Body of pancreas (tissue), 4 donors: ENCODE results near the gene CKS1B. TPM values are rescaled to one million over a fixed set of nuclear protein-coding genes. Genes with fewer than 3 reads are reported as not detected.

ENCODE experiments used
- ATAC-seq: fragments of 150-250 bp; one replicate; pipeline ENCODE4 v1.9.1; 2016
- DNase-seq, 4 donors: peaks; one replicate each; pipeline ENCODE4 v3.0.0-alpha.2; 2019
- H3K27ac ChIP-seq, 4 donors: fragments of 200-600 bp; sonication (generic); 1 replicate in 3 of 4; 2 replicates in 1 of 4; pipeline versions ENCODE4 v1.5.1 to v1.6.1; 2016 to 2019; ENCODE audit warnings: mild to moderate bottlenecking in 1 of 4, mixed read lengths in 1 of 4, moderate library complexity in 1 of 4
- H3K27me3 ChIP-seq, 2 donors: fragments of 200-600 bp; sonication (generic); one replicate each; pipeline ENCODE4 v1.6.0; 2016; ENCODE audit warnings: mild to moderate bottlenecking in 1 of 2
- H3K36me3 ChIP-seq, 2 donors: fragments of 200-600 bp; sonication (generic); replicated peaks in 1 of 2; 2 replicates each; pipeline ENCODE4 v1.5.1; 2016; ENCODE audit warnings: low read depth in 2 of 2; ENCODE audit not compliant: insufficient read depth in 1 of 2
- H3K4me1 ChIP-seq: fragments of 200-600 bp; sonication (generic); one replicate; pipeline ENCODE4 v1.6.0; 2016
- H3K4me3 ChIP-seq, 2 donors: fragments of 200-600 bp; sonication (generic); 1 replicate in 1 of 2; 2 replicates in 1 of 2; pipeline ENCODE4 v1.5.1; 2016 to 2019
- H3K9me3 ChIP-seq, 3 donors: fragments of 200-600 bp; sonication (generic); 1 replicate in 2 of 3; 2 replicates in 1 of 3; pipeline ENCODE4 v1.5.1; 2016
- CTCF ChIP-seq, 7 experiments: fragments of 450-650 bp in 4 of 7; fragments of 200-600 bp in 3 of 7; sonication (generic) in 3 of 7; IDR thresholded peaks; one replicate each; pipeline ENCODE4 v1.5.1; 2016 to 2019; ENCODE audit warnings: antibody characterized with exemption in 7 of 7
- POLR2A ChIP-seq, 3 donors: fragments of 450-650 bp; IDR thresholded peaks; one replicate each; pipeline ENCODE4 v1.6.1; 2016; ENCODE audit warnings: antibody characterized with exemption in 3 of 3, mild to moderate bottlenecking in 2 of 3
- WGBS, 2 donors: methylation state at CpG; one replicate each; pipeline ENCODE4 v1.1.5; 2017; 5-methylcytosine and 5-hydroxymethylcytosine counted together
- intact Hi-C: fragments of 100-400 bp; cut with DNase I; formaldehyde crosslinking; loops from one replicate; pipeline ENCODE4 v1.15.1; 2023
- total RNA-seq, 2 donors: library from RNA; depleted of rRNA; stranded (reverse); fragments of >200 nt; gene quantifications; one replicate each; pipeline ENCODE4 v1.1.0, GENCODE V29; 2016

Gene CKS1B
- 10 to 100 TPM; 15.6 to 29.0 TPM for total RNA-seq

GRCh38 chr1:154974102-154974807 is at the start of gene CKS1B:
CKS1B (plus strand) TSS chr1:154974681; CDS start chr1:154974746, 65 bp downstream.
- H3K9me3 ChIP-seq = no peaks in the 10 kb centered on the region
- H3K4me1 ChIP-seq = peaks cover 50% of the 10 kb centered on the region
- H3K4me3 ChIP-seq = peak within 1 kb of the TSS; percentile 23 to 67
- DNase-seq = peak; percentile 96 to 99 (median 96)
- peak within 1 kb of the TSS; percentile 96 to 99 (median 98) for H3K27ac ChIP-seq
- intact Hi-C loops = no loop called here
- peak; percentile 84 for ATAC-seq
- TF ChIP-seq CTCF (IDR thresholded peaks at IDR 0.05) (no peak), POLR2A (IDR thresholded peaks at IDR 0.05) (peak; percentile 65 to 90 (median 87))
- 0 to 1% methylated on average over 39 to 47 of the region's 47 CpGs for WGBS, 2 donors
- no peaks in the 10 kb centered on the region for H3K27me3 ChIP-seq
- no peaks in the 10 kb centered on the region for H3K36me3 ChIP-seq

DNA sequence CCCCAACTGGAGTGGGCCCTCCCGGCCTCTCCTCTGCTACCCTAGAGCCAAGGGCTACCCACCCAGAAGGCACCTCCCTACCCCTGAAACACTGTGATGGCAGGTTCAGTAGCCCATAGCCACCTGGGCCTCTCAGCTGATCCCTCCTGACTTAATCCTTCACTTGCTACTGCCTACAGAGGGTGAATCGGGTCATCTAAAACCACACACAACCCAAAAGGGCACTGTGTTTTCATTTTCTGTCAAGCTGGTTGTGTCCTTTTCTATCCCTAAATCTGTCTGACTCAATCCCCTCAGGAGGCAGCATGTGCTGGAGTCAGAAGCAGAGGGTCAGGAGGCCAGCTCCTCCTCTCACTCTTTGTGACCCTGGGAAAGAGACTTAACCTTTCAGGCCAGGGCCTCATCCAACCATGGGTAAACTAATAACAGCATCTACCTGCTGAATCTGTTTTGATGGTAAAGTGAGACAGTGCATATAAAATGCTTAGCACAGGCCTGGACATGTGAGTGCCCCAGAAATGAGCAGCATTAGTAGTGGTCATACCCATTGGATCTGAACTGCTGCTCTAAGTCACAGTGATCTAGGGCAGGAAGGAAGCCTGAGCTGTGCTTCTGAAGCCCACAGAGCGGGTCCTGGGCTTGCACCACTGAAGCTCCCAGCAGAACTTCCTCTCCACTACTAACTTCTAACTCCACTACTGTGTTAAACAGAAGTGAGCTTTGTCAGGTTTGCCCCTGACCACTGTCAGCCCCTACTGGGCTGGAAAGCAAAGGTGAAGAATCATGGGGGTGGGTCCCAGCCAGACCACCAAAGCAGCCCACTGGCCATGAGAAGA is 48.9 kb upstream of the CKS1B start:
- no peak overlapping the region for H3K4me3 ChIP-seq
- no peak for ATAC-seq
- intact Hi-C loops = no loop called here
- WGBS, 2 donors = 85 to 90% methylated on average over 3 of the region's 3 CpGs
- no peak for DNase-seq
- peaks cover 0 to 9% of the 10 kb centered on the region in 2 donors for H3K36me3 ChIP-seq
- TF ChIP-seq CTCF (IDR thresholded peaks at IDR 0.05) = no peak
- no peak for TF ChIP-seq POLR2A (IDR thresholded peaks at IDR 0.05)
- H3K4me1 ChIP-seq = no peaks in the 10 kb centered on the region
- H3K27me3 ChIP-seq = no peaks in the 10 kb centered on the region
- no peaks in the 10 kb centered on the region for H3K9me3 ChIP-seq
- H3K27ac ChIP-seq = no peak overlapping the region

DNA sequence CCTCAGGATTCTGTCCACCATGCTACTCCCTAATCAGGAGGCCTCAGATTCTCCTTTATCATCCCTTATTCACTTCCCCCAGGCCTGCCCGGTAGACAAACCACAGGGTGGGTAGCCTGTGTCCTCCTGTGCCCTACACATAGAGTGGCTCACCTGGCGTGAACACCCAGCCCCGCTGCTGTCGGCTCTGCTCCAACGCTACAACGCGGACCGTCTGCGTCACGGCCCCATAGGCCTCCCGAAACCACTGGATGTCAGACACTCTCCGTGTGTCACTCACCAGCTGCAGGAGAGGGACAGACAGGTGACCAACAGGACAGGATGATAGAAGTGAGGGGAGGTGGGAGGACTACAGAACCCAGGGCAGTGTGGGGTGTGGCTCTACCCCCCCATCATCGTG is 48.3 kb upstream of the CKS1B start:
- TF ChIP-seq POLR2A (IDR thresholded peaks at IDR 0.05) (no peak), CTCF (IDR thresholded peaks at IDR 0.05) (no peak)
- H3K9me3 ChIP-seq = no peaks in the 10 kb centered on the region
- 83 to 95% methylated on average over 3 to 13 of the region's 13 CpGs for WGBS, 2 donors
- H3K4me1 ChIP-seq = no peaks in the 10 kb centered on the region
- H3K27ac ChIP-seq = no peak overlapping the region
- H3K27me3 ChIP-seq = no peaks in the 10 kb centered on the region
- ATAC-seq = no peak
- no peak overlapping the region for H3K4me3 ChIP-seq
- no peak for DNase-seq
- intact Hi-C loops = no loop called here
- peaks cover 0 to 9% of the 10 kb centered on the region in 2 donors for H3K36me3 ChIP-seq

DNA sequence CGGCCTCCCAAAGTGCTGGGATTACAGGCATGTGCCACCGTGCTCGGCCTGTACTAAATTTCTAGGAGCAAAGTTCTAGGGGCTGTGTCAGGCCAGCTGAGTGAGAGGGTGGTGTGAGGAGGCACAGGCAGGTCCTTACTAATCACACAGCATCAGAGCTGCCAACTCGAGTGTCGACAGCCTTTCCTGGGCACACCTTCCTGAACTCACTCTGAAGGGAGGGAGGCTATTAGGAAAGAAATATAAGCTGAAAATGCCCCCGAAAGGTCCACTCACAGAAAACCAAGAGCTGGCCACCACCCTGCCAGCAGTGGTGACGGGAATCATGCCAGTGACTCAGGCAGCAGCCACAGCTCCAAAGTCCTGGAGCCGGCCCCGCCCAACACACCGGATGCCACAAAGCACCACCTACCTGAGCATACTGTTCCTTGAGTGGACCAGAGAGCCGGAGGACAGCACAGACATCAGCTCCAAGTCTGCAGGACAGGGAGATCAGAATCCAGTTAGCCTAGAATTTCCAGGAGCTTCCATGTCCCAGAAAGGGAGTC is 42.5 kb upstream of the CKS1B start:
- no peak for TF ChIP-seq POLR2A (IDR thresholded peaks at IDR 0.05)
- no peak for TF ChIP-seq CTCF (IDR thresholded peaks at IDR 0.05)
- Histone ChIP-seq H3K4me3 (no peak overlapping the region), H3K27me3 (no peaks in the 10 kb centered on the region), H3K27ac (peak overlapping the region in 1 of 4 donors; percentile 40), H3K4me1 (peaks cover 7% of the 10 kb centered on the region), H3K36me3 (peaks cover 0 to 2% of the 10 kb centered on the region in 2 donors), H3K9me3 (no peaks in the 10 kb centered on the region)
- peak in 3 of 4 donors; percentile 43 to 87 (median 68) for DNase-seq
- 83 to 87% methylated on average over 10 to 11 of the region's 11 CpGs for WGBS, 2 donors
- no peak for ATAC-seq
- intact Hi-C loops = no loop called here
